ENCODE data around the gene TBCA.

DNA sequence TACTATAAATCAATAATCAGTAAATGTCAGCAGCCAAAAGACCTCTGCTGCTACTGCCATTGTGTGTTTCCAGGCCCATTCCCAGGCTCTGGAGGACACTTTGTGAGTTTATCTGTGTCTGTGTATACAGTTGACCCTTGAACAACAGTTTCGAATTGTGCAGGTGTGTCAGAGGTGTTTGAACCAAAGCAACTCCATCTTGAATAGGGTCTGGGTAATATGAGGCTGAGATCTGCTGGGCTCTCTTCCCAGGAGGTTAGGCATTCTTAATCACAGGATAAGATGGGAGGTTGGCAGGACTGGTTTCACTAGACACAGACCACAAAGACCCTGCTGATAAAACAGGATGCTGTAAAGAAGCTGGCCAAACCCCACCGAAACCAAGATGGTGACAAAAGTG is 2.3 kb upstream of the TBCA start:
- TF ChIP-seq, protein P1, sequence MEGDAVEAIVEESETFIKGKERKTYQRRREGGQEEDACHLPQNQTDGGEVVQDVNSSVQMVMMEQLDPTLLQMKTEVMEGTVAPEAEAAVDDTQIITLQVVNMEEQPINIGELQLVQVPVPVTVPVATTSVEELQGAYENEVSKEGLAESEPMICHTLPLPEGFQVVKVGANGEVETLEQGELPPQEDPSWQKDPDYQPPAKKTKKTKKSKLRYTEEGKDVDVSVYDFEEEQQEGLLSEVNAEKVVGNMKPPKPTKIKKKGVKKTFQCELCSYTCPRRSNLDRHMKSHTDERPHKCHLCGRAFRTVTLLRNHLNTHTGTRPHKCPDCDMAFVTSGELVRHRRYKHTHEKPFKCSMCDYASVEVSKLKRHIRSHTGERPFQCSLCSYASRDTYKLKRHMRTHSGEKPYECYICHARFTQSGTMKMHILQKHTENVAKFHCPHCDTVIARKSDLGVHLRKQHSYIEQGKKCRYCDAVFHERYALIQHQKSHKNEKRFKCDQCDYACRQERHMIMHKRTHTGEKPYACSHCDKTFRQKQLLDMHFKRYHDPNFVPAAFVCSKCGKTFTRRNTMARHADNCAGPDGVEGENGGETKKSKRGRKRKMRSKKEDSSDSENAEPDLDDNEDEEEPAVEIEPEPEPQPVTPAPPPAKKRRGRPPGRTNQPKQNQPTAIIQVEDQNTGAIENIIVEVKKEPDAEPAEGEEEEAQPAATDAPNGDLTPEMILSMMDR (conservative IDR thresholded peaks at IDR 0.05; ENCODE audit: low read depth, low read length) = no peak
- TF ChIP-seq EZH2phosphoT487 (IDR thresholded peaks at IDR 0.05; ENCODE audit: borderline replicate concordance, low read length) (no peak), EZH2 (IDR thresholded peaks at IDR 0.05; ENCODE audit: low read length, unreplicated experiment) (no peak)
